ENCODE measurements around the gene PCDH15. TPM values are rescaled to one million over a fixed set of nuclear protein-coding genes. Genes with fewer than 3 reads are reported as not detected.

Gene PCDH15
- total RNA-seq, 2 experiments from 2014 or later = not detected

DNA sequence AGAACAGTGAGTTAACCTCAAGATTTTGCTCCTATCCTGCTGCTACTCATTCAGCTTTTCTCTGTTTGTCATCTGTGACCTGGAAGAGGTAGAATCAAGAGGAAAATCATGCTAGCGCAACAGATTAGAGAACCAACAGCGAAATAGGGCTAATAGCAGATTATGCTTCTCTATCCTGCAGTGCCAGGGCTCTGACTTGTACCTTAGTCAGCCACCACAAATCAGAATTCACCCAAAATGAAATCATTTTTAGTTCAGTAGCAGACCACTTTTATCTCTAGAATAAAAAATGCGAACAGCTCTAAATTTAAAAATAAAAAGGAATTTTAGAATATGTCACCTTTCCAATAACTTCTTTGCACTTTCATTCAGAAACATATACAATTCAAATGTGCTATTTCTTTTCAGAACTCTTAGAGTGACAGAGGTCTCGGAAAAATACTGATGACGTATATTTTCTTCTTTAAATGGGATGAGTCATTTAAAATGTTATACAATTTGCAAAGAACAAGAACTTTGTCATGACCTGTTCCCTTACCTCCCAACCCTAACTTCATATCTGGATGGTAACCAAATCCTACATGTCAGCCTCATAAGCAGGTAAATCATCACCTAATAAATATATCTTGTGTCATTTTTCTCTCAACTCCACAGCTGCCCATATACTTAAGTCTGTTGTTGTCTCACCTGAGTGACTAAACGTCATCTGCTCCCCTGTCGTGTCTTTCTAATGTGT, 896.4 kb downstream of the PCDH15 start:
- Mint-ChIP-seq H3K4me3 (no peak overlapping the region), H3K4me1 (no peaks in the 10 kb centered on the region), H3K9me3 (peaks cover 9% of the 10 kb centered on the region), H3K27me3 (no peaks in the 10 kb centered on the region), H3K36me3 (ENCODE audit: low read depth) (no peaks in the 10 kb centered on the region), H3K27ac (no peak overlapping the region)
- DNase-seq = no peak
- POLR2A ChIA-PET = no interaction called here
- CTCF ChIA-PET = no interaction called here

DNA sequence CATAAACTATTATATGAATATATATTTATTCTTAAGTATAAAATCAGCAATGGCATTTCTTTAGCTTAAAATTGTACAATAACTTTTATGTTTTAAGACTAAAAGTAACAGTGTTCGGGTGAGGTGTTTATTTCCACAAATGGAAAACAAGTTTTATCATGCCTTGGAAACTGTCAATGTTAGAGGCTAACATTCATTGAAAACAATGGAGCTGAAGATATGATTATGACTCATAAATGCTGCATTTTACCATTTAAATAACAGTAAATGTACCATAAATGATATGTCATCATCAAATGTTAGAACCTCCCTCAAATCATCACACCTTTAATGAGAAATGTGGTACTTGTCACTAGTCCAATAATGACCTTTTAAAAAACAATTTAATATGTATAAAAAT, 897.3 kb downstream of the PCDH15 start:
- H3K4me1 Mint-ChIP-seq = no peaks in the 10 kb centered on the region
- no peaks in the 10 kb centered on the region for H3K27me3 Mint-ChIP-seq
- POLR2A ChIA-PET = no interaction called here
- DNase-seq = no peak
- CTCF ChIA-PET = no interaction called here
- no peak overlapping the region for H3K4me3 Mint-ChIP-seq
- H3K36me3 Mint-ChIP-seq (ENCODE audit: low read depth) = no peaks in the 10 kb centered on the region
- H3K9me3 Mint-ChIP-seq = peaks cover 9% of the 10 kb centered on the region
- no peak overlapping the region for H3K27ac Mint-ChIP-seq

DNA sequence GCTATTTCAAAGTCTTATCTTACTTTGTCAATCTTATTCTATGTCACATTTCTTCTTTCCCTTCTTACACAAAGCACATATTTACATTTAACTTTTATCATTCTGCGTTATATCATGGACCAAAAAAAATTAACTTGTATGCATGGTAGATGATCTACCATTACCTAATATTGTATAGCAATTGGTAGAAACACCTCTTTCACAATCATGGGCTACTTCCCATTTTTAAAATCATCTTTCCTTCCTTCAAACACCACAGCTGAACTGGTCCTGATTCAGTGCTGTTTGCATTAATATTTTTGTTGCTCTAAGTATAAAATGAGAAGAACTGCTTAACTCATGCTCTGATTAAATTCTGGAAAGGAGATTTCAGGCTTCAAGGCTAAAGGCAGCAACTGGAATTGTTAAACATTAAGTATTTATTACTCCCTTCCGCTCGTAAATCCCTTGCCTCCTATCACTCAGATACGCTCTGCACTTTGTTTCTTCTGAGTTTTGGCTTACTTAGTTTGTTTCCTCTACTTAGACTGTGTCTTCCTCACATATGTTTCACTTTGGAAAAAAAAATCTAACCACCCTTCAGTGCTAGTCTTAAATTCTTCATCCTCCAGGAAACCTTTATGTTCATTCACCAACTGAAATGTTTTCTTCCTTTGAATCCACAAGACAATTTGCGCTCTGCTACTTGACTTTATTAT, 901.4 kb downstream of the PCDH15 start:
- CTCF ChIA-PET = no interaction called here
- Mint-ChIP-seq H3K4me3 (no peak overlapping the region), H3K36me3 (ENCODE audit: low read depth) (no peaks in the 10 kb centered on the region), H3K9me3 (peaks cover 3% of the 10 kb centered on the region), H3K27me3 (no peaks in the 10 kb centered on the region), H3K27ac (no peak overlapping the region), H3K4me1 (no peaks in the 10 kb centered on the region)
- DNase-seq = no peak
- POLR2A ChIA-PET = no interaction called here

GRCh38 chr10:53898532-53898931, 902.5 kb downstream of the PCDH15 start:
- DNase-seq = no peak
- Mint-ChIP-seq H3K9me3 (peaks cover 5% of the 10 kb centered on the region), H3K4me3 (no peak overlapping the region), H3K36me3 (ENCODE audit: low read depth) (no peaks in the 10 kb centered on the region), H3K27me3 (no peaks in the 10 kb centered on the region), H3K4me1 (no peaks in the 10 kb centered on the region), H3K27ac (no peak overlapping the region)
- ChIA-PET POLR2A (no interaction called here), CTCF (no interaction called here)

DNA sequence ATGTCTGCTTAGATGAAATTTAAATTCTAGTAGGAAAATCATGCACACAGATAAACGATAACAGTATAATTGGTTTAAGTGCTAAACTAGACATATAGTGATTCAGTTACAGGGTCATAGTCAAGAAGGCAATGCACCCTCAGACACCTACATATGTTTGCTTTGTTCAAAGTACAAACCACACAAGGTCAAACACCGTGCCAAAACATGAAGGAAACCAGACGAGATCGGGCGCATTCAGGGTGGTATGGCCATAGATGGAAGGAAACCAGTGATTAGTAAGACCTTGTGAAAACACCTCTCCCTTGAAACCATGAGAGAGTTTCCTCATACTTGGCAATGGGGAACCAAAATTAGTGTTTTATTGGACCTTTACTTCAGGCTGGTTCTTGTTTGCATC, 906.9 kb downstream of the PCDH15 start:
- DNase-seq = no peak
- H3K27me3 Mint-ChIP-seq = no peaks in the 10 kb centered on the region
- no peaks in the 10 kb centered on the region for H3K4me1 Mint-ChIP-seq
- POLR2A ChIA-PET = no interaction called here
- H3K27ac Mint-ChIP-seq = no peak overlapping the region
- H3K9me3 Mint-ChIP-seq = peaks cover 9% of the 10 kb centered on the region
- no peak overlapping the region for H3K4me3 Mint-ChIP-seq
- H3K36me3 Mint-ChIP-seq (ENCODE audit: low read depth) = no peaks in the 10 kb centered on the region
- CTCF ChIA-PET = no interaction called here

DNA sequence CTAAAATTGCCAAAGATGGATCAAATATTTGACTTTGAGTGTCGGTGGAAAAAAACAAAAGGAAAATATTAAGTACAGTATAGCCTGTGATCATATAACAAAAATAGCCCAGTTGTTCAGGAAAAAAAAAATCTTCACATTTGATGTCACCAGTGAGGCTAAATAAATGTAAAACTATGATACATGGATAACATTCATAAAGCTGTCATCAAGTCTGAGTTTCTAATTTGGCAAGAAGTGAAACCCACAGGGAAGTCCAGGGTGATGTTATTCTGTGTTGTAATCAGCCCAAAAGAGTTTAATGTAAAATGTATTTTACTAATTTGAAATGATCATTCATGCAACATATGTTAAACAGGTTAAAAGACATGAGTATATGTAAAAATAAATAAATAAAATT, 908.0 kb downstream of the PCDH15 start:
- Mint-ChIP-seq H3K9me3 (peaks cover 11% of the 10 kb centered on the region), H3K4me1 (no peaks in the 10 kb centered on the region), H3K4me3 (no peak overlapping the region), H3K36me3 (ENCODE audit: low read depth) (no peaks in the 10 kb centered on the region), H3K27ac (no peak overlapping the region), H3K27me3 (no peaks in the 10 kb centered on the region)
- CTCF ChIA-PET = no interaction called here
- no peak for DNase-seq
- POLR2A ChIA-PET = no interaction called here

GRCh38 chr10:53886325-53887300, 914.4 kb downstream of the PCDH15 start:
- Mint-ChIP-seq H3K9me3 (peaks cover 9% of the 10 kb centered on the region), H3K36me3 (ENCODE audit: low read depth) (no peaks in the 10 kb centered on the region), H3K4me3 (no peak overlapping the region), H3K27ac (no peak overlapping the region), H3K27me3 (no peaks in the 10 kb centered on the region), H3K4me1 (no peaks in the 10 kb centered on the region)
- POLR2A ChIA-PET = no interaction called here
- CTCF ChIA-PET = no interaction called here
- no peak for DNase-seq

- Mint-ChIP-seq H3K4me1 (no peaks in the 10 kb centered on the region), H3K27ac (no peak overlapping the region), H3K9me3 (peaks cover 10% of the 10 kb centered on the region), H3K36me3 (ENCODE audit: low read depth) (no peaks in the 10 kb centered on the region), H3K4me3 (no peak overlapping the region), H3K27me3 (no peaks in the 10 kb centered on the region)
- no peak for DNase-seq
- ChIA-PET CTCF (no interaction called here), POLR2A (no interaction called here)
Measured at GRCh38 chr10:53864846-53865245, 936.2 kb downstream of the PCDH15 start.

DNA sequence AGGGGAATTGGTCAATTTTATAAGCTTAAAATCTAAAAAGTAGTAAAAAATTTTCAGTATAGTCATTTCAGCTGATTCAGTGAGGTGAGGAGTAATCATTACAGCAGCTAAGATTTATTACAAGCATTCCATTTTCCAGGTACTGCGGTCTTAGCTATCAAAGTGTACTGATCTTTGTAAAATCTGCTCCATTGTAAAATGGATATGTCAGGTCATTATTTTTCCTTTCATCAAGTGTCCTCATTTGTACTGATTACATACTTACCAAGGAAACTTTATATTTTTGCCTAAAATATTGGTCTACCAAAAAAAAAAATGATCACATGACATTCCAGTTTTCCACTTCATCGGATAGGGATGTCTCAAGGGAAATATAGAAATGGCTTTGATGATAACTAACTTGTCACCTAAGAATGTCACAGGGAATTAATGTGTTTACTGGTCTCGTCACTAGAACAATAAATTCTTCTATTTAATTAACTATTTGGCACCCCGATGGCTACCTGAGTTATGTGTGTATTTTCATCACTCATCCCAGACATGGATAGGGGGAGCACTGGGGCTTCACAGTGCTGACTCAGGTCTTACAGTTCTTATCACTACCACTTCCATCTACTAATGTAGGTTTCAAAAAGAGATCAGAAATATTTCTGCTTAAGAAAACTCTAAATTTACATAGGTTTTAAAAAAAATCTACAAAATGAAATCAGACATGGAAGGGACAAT, 948.4 kb downstream of the PCDH15 start:
- H3K4me1 Mint-ChIP-seq = no peaks in the 10 kb centered on the region
- H3K36me3 Mint-ChIP-seq (ENCODE audit: low read depth) = no peaks in the 10 kb centered on the region
- H3K27ac Mint-ChIP-seq = no peak overlapping the region
- DNase-seq = no peak
- no peak overlapping the region for H3K4me3 Mint-ChIP-seq
- no peaks in the 10 kb centered on the region for H3K9me3 Mint-ChIP-seq
- ChIA-PET CTCF (no interaction called here), POLR2A (no interaction called here)
- H3K27me3 Mint-ChIP-seq = no peaks in the 10 kb centered on the region

GRCh38 chr10:53846809-53847208, 954.2 kb downstream of the PCDH15 start:
- Mint-ChIP-seq H3K4me1 (no peaks in the 10 kb centered on the region), H3K9me3 (peaks cover 5% of the 10 kb centered on the region), H3K36me3 (ENCODE audit: low read depth) (no peaks in the 10 kb centered on the region), H3K27me3 (no peaks in the 10 kb centered on the region), H3K27ac (no peak overlapping the region), H3K4me3 (no peak overlapping the region)
- no peak for DNase-seq
- ChIA-PET POLR2A (no interaction called here), CTCF (no interaction called here)

GRCh38 chr10:53843736-53844362, 957.2 kb downstream of the PCDH15 start:
- Mint-ChIP-seq H3K4me1 (no peaks in the 10 kb centered on the region), H3K27me3 (no peaks in the 10 kb centered on the region), H3K9me3 (peaks cover 5% of the 10 kb centered on the region), H3K4me3 (no peak overlapping the region), H3K36me3 (ENCODE audit: low read depth) (no peaks in the 10 kb centered on the region), H3K27ac (no peak overlapping the region)
- ChIA-PET POLR2A (no interaction called here), CTCF (no interaction called here)
- DNase-seq = no peak

DNA sequence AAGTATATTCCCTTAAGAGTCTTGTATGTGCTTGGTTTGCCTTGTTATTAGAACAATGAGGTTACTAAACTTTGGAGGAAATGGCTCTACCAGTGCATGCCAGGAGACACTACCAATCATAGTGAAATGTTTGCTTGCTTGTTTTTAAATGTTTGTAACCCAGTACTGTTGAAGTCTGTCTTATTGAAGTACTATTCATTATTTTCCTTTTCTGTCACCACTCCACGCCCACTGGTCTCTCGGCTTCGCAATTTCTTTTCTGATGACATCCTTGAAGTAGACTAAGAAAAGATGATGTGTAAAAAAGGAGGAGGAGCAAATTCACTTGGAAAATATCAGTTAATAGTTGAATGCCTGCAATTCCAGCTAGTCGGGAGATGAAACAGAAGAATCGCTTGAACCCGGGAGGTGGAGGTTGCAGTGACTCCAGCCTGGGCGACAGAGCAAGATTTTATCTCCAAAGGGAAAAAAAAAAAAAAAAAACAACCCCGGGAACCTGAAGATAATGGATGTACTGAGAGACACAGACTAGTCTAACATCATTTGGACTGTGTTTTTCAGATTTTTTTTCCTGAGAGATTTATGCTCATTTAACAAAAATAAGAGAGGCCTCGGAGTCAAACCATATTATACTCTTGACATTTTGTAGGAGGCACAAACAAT, 959.4 kb downstream of the PCDH15 start:
- H3K27ac Mint-ChIP-seq = no peak overlapping the region
- POLR2A ChIA-PET = no interaction called here
- CTCF ChIA-PET = no interaction called here
- no peak overlapping the region for H3K4me3 Mint-ChIP-seq
- DNase-seq = no peak
- H3K27me3 Mint-ChIP-seq = no peaks in the 10 kb centered on the region
- H3K36me3 Mint-ChIP-seq (ENCODE audit: low read depth) = no peaks in the 10 kb centered on the region
- no peaks in the 10 kb centered on the region for H3K4me1 Mint-ChIP-seq
- H3K9me3 Mint-ChIP-seq = peaks cover 6% of the 10 kb centered on the region

All from activated CD4-positive, alpha-beta memory T cell treated with anti-CD3 and anti-CD28 coated beads, Interleukin-2, amount 10 ng/mL, durations not matched to agents 7 days and 5 days (primary cell).